Fibroblast of upper back skin (primary cell): ENCODE measurements around the gene UQCRC1.
A peak's percentile ranks its signal among the peaks of the same experiment; 100 is the strongest.

Experiments
- DNase-seq: peaks from one replicate; pipeline ENCODE4 v3.0.0-alpha.2; 2013

UQCRC1 gene

DNA sequence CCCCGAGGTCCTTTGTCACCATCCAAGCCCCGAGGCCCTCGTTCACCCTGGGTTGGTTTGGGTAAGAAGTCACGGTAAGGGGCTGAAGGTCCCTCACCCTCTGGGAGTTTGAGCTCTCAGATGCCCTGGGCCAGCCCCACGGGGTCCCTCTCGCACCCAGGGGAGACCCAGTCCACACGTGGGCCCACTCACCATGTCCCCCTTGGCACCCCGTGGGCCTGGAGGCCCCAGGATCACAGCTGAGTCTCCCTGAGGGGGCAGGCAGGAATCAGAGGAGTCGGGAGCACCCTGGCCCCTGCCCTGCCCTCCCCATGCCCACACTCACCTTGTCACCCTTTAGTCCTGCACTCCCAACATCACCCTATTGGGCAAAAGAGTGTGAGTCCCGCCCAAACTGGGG is 40.0 kb downstream of the UQCRC1 start:
- DNase-seq = no peak

DNA sequence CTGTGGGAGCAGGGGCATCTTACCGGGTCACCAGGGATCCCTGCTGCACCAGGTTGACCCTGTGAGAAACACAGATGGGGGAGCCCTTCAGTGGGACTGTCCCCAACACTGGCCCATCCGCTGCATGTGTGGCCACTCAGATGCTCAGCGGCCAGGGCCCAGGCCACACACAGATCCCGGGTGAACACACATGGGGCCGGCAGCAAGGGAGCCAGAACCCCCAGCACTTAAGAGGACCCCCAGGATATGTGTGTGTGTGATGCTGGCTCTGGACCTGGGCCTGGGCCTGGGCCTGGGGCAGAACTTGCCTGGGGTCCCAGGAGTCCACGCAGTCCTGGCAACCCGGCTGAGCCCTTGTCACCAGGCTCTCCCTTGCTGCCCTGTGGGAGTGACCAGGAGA is 41.0 kb downstream of the UQCRC1 start:
- no peak for DNase-seq

DNA sequence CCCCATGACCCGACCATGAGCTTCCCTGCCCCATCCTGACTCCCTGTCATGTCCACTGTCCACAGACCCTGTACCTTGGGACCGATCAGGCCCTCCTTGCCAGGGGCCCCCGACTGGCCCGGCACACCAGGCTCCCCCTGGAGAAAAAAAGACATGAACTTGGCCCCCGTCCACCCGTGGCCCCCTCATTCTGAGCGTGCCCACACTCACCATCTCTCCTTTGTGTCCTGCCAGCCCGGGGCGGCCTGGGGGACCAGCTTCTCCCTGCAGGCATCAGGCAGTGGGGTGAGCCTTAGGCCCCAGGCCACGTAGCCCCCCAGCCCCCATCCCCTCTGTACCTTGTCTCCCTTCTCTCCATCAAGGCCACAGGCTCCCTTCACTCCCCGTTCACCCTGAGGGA is 41.9 kb downstream of the UQCRC1 start:
- no peak for DNase-seq

DNA sequence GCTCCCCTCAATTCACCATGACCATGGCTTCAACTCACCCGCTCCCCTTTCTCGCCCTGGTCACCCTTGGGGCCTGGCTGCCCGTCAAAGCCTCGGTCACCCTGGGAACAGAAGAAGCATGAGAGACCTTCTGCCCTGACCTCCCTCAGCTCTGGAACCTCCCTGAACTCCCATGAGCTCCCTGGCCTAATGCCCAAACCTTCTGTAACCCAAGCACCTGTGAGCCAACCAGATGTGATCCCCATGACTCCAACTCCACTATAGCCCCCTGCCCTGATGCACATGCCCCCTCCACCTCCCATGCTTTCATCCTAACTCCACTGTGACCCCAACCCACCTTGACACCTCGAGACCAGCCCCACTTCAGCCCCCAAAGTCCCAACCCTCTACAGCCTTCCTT is 42.4 kb downstream of the UQCRC1 start:
- DNase-seq = no peak

DNA sequence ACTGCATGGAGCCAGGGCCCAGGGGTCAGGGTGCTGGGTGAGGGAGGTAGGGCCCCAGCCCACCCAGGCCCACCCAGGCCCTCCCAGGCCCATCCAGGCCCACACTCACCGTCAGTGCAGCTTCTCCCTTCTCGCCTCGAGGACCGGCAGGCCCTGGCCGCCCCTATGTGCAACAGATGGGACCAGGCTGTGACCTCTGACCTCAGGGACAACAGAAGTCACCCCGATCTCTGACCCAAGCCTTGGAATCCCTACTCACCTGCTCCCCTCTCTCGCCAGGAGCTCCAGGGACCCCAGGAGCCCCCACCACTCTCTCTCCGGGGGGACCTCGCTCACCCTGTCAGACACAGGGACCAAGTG is 43.1 kb downstream of the UQCRC1 start:
- DNase-seq = no peak

DNA sequence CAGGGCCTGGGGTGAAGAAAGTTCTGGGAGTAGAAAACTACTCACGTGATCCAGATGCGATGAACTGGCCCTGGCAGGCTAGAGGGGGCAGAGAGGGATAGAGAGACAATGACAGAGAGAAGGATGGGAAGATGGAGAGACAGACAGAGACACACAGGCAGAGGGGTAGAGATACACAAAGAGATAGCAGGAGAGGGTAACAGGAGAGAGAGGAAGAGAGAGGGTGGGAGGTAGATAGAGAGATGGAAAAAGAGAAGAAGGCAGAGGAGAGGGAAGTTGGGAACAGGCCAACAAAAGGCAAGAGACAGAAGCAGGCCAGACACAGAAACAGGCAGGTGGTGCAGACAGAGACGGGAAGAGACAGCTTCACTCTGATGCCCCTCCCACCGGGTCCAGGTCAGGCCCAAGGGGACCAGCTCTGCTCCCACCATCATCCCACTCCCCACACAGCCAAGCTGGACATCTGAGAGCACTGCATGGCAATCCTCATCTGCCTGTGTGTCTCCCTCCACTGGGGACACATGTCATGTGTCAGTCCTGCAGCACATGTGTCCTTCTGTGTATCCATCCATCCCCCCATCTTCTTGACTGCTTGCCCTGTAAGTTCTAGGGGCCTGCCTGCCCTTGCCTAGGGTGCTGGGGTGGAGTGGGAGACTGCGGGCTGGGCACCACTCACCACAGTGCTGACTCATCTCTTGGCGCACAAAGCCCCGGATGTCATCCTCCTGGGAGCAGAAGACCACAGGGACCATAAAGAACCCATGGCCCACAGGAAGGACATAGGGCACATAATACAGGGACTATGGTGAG is 43.6 kb downstream of the UQCRC1 start:
- peak; percentile 43 for DNase-seq

DNA sequence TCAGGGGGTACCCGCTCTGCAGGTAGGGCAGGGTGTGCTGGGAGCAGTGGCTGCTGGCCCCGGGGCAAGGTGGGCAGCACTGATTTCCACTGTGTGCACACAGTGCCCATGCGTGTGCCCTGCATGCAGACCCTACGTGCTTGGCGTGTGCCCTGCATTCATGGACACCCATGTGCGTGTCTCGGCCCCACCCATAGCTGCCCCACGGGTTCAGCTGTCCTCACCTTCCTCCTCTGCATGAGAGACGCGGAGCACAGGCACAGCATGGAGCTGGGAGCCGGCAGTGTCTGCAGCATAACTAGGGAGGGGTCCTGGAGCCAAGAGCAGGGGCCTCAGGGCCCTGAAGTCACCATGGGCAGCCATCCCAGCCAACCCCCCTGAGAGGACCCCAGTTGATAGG is 44.3 kb downstream of the UQCRC1 start:
- DNase-seq = no peak

DNA sequence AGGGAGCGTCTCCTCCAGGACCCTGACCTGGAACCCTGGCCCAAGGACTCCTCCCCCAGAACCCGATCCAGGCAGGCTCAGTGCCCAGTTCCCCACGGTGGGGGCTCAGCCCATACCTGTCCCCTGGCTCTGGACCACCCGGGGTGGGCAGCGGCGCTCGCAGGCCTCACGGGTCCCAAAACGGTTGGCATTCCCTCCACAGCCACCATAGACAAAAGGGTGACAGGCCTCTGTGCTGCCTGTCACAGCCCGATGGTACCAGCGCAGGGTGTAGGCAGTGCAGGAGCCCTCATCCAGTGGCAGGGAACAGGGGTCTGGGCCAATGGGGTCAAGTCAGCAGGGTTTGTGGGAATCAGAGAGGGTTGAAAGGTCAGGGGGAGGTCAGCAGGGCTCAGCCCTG is 44.8 kb downstream of the UQCRC1 start:
- no peak for DNase-seq

DNA sequence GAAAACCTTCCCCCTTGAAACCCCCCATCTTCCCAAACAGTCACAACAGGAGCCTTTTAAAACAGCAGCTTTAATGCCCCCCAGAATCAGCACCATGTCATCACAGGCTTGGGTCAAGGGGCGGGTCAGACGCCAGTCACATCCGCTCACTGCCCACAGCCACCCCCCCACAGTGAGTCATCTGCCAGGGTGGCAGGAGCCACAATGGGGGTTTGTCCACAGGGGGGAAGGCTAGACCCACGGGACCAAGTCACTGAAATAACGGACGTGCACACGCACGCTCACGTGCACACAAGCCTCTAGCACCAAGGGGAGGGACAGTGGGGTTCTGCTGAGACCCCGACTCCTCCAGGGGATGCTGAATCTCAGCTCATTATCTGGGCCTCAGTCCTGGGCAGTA is 45.4 kb downstream of the UQCRC1 start:
- DNase-seq = peak; percentile 40

DNA sequence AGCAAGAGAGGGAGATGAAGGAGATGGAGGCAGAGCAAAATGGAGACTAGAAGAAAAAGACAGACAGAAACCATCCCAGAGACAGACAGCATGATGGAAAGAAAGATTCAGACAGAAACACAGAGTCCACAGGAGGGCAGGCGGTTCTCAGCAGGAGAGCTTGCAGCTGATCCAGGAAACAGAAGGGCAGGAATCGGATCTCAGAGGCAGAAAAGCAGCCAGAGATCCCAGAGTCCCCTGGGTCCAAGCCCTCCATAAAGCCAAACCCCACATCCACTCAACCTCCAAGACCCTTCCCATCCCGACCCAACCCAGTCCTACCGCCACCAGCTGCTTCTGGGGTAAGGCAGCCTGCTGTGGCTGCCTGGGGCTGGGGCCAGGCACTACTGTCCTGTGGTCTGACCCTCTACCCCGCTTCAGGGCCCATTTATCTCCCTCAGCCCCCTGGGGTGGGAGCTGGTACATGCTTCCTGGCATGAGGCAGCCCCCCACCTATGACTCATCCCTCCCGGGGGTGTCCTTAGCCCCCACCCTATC is 46.0 kb downstream of the UQCRC1 start, which contains the start of gene UCN2:
Gene UCN2 (minus strand): TSS at position 400 of the 537 bp plus-strand sequence. CDS start 657 bp downstream, outside the sequence.
- DNase-seq = peak; percentile 55

DNA sequence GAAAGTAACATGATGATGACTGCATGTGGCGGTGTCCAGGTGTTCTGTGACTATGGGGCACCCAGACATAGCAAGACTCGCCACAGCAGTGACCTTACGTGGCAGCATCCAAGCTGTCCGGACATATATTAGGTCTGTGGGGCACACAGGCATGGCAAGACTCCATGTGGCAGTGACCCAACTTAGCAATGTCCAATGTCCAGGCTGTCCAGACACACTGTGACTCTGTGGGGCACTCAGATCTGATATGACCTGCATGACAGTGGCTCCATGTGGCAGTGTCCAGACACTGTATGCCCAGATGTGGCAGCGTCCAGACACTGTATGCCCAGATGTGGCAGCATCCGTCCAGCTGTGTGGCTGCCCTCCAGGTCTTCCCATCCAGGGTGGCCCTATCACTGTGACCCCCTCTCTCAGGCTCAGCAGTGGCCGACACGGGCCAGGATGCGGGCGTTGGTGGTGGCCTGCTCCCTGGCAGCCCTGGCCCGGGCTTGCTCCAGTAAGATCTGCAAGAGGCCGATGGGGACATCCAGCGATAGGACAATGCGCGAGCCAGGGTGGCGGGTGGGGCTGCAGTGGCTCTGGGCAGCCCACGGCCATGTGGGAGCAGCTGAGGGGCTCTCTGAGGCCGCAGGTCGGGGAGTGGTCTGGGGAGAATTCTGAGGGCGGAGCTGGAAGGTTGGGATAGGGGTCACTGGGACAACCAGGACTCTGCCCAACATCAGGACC is 46.9 kb downstream of the UQCRC1 start:
- DNase-seq = no peak

DNA sequence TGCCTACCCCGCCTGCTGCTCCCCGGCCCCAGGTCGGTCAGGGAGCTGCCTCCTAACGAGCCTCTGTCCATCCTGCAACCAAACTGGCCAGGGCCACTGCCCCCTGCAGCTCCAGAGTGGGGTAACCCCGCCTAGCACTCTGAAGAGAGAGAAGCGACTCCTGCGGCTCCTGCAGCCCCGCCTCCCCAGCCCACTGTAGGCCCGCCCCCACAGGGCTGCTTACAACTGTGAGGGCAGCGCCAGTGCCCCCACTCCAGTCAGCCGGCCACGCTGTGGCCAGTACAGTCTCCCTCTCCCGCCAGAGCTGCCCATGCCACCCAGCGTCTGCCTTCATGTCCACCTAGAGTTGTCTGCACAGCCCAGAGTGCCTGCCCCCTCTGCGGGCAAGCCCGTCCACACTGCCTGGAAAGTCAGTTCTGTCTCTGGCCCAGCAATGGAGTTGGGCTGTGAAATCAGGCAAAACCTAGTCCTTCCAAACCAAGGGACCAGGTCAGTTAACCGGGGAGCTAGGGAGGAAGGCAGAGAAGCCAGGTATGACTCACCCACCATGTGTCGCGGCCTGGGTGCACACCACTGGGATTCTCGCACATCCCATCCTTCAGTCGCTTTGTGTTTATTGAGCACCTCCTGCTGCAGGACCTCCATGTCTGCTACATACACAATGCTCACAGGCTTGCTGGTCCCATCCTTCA is 48.3 kb downstream of the UQCRC1 start:
- peak; percentile 57 for DNase-seq

DNA sequence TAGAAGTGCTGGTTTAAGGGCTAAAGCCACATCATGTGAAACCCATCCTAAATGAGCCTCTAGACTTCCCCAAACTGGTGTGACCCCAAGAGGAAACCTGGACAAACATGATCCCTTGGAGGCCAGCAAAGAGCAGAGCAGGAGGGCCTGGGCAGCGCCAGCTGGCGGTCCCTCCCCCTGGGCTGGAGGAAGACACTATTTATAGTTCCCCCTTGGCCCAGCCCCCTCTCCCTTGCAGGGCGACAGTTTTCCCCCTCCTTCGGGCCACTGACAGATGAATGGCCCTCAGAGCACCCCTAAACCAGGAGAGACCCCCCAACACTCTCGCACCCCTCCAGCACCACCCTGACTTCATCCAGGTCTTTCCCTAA is 48.8 kb downstream of the UQCRC1 start:
- DNase-seq = peak; percentile 8

DNA sequence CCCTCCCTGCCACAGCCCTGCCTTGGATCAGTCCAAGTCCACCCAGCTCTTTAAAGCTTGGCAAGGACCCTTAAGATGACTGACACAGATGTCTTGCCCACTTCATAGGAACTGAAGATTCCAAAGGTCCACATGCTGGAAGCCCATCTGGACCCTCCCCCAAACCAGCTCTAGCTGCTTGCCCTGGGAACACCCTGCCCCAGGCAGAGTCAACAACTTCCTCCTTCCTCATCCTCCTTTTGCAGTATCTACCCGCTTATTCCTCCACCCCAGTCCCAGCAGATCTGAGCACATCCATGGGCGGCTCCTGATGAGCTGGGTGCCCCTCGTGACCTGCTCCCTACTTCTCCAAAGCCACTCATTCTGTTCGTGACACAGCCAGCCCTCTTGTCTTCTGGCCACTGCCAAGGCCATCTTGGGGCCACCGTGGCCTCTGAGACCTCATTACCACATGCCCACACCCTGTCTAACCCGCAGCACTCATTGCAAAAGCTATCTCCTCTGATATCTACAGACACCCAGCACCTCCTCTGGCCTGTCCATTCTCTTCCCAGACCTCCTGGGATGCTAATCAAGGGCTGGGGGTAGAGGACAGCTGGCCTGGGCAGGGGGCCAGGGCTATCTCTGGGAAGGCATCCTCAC is 50.8 kb downstream of the UQCRC1 start:
- no peak for DNase-seq

DNA sequence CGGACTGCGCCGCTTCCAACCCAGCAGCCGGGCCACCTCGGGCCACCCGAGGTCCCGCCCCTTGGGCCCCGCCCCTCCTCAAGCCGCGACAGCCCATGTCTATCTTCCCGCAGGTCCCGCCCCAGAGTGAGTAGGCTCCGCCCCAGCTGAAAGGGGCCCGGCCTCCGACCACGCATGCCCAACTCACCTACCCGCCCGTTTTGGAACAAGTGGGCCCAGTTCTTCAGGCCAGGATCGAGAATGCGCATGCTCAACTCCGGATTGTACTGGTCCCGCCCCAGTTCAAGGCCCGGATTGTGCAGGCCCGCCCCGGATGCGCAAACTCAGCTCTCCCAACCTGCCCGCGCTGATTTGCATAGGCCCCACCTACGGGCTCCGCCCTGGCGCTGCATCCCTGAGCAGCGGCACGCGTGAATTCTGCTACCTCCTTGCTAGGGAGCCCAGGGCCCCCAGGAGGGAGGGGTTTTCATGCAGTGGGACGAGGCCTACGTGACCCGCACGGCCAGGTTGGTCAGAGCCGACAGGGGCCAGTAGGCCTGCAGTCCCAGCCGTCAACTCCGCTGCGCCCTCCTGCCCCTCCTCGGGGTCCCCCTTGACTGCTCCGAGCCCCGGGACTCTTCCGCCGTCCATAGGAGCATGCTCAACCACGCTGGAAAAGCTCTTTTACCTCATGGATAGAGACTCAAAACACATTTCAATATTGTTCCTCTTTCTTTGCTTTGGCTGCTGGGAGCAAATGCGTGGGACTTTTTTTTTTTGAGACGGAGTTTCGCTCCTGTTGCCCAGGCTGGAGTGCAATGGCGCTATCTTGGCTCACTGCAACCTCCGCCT is 52.4 kb downstream of the UQCRC1 start, which contains the start of gene PFKFB4:
Gene PFKFB4 (minus strand): TSS at position 8 of the 831 bp plus-strand sequence. CDS start 26 bp downstream, outside the sequence.
- DNase-seq = peak; percentile 99

DNA sequence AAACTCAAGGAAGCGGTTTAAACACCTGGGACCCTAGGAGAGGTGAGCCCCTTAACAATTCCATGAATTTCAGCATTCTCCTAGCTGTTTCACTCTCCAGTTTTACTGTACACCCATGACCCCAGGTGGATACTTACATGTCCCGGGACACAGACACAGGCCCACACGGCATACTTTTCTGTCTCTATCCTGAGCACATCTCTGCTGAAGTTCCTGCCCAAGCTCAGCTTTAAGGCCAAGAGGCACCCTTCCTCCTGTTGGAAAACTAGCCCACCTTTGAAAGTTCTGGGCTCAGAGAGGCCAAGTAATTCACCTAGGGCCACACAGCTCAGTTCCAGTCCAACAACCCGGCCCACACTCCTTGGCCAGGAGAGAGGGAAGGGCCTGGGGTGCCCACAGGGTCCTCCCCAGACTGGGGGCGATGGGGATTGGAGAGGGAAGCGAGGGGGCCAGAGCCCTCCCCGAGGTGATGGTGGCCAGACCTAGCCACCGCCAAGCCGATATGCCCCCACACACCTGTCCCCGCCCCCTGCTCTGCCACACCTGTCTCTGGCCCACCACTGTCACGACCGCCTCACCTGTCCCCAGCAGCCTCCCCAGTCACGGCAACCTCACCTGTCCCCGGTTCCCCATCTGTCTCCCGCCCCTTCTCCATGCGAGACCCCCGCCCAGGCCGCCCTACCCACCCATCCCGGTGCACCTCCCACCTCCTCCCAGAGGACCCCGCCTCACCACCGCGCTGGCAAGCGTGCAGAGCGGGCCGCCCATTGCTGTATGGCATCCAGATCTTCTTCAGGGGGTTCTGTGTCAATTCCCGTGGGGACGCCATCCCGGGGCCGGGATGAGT is 53.3 kb downstream of the UQCRC1 start:
- no peak for DNase-seq

DNA sequence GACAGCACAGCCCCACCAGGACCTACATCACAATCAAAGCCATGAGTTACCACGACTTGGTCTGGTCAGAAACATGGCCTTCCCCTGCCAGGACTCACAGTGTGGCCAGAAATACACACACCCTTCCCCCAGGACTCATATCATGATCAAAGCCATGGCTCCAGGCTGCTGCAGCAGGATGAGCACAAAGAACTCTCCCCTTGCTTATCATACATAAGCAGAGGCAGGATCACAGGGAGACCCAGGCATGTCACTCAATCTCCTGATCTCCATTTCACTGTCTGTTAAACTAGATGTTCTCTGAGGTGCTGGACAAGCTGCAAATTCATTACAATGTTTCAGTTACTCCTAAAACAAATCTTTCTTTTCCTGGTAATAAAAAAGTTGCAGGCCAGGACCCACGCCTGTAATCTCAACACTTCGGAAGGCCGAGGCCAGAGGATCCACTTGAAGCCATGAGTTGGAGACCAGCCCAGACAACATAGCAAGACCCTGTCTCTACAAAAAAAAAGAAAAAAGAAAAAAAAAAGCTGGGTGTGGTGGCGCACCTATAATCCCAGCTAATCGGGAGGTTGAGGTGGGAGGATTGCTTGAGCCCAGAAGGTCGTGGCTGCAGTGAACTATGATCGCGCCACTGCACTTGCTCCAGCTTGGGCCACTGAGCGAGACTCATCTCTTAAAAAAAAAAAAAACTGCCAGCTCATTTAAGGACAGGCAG is 54.1 kb downstream of the UQCRC1 start:
- no peak for DNase-seq

DNA sequence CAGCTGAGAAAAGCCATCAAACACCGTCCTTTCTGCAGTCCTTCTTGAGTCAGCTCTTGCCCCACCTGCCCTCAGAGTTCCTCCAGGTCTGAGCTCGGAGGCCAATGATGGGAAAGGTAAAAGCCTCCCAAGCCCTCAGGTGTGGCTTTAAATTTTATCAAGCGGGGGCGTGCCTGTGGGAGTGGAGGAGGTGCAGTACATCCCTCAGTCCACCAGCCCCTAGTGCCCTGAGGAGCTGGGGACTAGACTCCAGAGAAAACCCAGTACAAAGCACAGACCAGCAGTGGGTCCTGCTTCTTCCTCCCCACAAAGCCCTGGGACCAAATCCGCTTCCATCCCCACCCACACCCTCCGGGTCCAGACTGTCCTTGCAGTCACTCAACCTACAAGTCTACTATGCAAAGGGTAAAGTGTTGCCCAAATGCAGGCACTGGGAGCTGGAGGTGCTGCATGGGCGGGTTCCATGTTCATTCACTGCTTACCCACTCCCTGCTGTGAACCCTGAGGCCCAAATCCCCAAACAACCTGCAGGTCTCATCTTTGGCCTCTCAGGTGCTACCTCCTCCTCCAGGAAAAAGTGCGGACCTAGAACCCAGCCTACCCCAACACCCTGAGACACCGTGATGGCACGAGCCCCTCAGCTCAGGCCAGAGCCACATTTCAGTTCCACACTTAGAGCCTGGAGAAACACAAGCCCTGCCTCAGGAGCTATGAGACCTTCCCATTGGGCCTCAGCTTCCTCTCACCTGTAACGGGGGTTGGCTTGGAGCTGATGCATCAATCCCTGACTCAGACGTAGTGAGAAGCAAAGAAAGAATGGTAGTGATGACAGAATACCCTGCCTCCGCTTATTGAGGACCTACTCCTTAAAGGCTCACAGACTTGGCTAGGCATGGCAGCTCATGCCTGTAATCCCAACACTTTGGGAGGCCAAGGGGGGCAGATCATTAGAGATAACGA is 55.3 kb downstream of the UQCRC1 start:
- no peak for DNase-seq

DNA sequence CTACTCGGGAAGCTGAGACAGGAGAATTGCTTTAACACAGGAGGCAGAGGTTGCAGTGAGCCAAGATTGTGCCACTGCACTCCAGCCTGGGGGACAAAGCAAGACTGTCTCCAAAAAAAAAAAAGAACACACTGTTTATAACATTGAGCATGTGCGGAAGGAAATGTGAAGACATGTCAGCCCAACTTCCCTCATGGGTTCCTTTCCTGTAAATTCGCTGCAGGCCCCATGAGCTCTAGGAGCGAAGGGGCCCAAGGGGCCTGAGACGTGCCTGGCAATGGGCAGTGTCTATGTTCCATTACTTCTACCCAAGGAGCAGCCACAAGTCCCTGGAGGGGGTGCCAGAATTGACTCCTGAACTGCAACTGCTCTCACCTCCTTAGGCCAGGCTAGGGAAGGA is 56.1 kb downstream of the UQCRC1 start:
- DNase-seq = no peak
